Measurements from ENCODE around the gene IFT43.

IFT43 gene

DNA sequence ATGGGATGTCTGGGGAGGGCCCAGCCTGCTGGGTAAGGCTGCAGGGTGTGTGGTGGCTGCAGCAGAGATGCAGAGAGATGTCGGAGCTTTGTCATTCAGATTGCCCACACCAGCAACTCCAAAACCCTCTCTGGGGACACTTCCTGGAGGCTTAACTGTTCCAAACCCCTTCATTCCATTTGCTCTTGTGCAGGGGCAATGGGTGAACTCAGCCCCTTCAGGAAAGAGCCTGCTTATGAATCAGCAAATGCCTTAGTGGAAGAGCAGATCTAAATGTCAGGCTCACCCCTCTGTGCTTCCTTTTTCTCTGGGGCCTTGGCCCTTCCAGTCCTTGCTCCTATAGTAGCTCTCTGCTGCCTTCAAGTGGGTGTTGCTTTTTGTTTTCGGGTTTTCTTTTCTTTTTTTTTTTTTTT lies 129.5 kb downstream of the IFT43 start:
- DNase-seq = no peak

GRCh38 chr14:76117789-76118484 lies 132.4 kb downstream of the IFT43 start:
- DNase-seq = no peak

DNA sequence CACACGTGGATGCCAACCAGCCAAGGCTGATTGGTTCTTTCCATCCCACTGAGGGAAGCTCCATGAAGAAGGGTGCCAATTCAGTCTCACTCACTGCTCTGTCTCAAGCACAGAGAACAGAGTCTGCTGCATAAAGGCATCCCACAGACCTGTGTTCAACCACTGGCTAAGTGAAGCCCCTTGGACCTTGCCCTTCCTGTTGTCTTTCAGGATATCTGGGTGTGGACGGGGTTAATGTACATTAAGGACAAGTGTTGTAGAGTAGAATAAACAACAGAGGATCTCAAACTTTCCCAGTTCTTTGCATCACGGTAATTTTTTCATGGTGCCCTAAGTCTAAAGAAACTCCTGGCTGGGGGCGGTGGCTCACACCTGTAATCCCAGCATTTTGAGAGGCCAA lies 133.0 kb downstream of the IFT43 start:
- DNase-seq = no peak

DNA sequence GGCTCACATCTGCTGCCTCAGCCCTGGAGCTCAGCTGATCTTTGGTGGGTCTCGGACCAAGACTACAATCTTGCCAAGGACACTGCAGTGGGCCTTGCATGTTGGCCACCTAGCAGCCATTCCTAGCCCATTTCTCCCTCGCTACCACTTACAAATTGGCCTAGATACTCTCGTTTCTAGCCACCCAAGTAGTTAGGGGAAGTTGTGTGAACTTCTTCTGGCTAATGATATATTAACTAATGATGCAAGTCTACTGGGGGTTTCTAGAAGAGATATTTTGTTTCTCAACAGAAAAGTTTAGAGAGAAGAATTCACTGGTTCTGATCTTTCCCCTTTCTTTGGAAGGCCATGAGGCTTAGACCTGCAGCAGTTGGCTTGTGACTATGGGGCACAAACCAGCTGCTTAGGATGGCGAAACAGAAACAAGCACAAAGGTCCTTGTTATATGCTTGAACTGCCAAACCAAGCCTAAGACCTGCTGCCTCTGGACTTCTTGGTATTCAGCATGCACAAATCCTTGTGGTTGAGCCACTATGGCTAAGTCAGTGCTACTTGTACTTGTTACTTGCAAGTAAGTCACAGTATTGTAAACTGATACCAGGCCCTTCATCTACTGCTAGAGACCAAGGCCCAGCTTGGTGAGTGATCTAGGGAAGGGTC lies 135.7 kb downstream of the IFT43 start:
- no peak for DNase-seq

DNA sequence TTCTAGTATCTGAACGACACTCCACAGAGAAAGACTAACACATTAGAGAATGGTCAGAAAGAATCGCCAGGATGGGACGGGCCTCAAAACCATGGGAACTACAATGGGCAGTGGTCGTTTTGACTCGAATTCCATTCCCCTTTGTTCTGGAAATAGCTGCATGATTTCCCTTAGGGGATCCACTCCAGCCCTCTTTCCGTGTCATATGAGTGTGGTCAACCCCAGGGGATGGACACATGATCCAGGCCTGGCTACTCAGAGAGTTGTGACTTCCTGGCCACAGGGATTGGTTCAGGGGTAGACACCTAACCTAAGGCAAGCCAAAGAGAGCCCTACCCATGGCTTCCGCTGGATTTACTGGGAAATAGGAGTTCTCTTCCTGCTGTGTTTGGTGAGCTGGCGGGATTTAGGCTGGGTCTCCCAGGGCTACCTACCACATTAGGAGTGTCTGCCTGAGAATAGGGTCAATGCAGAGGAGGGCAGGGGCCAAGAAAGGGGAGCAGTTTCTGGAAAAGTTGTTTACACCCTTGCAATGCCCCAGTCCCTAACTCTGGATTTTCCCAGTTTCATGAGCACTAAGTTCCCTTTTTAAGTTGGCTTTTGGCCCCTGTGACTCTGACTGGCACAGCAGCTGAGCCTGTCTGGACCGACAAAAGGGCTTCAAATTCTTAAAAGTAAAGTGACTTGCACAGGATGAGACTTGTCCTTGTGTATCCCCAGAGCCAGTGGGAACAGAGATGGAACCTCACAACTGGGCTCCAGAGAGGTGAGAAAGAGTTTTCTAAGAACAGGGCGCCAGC lies 138.1 kb downstream of the IFT43 start:
- no peak for DNase-seq

DNA sequence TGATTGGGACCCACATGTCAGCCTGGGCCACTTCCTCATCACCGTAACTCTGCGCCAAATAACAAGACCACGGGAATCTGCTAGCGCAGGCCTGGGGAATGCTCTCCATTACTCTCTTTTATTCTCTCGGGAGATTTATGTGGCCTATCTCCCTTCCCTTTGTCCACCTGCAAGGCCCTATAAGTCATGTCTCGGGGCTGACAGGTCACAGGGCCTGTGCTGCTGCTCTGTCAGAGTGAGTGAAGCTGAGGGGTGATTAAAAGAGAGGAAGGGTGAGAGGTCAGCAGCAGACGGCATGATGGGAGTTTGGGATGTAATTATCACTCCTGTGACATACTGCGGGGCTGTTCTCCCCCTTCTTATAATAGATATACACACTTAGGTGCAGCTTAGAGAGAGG lies 139.9 kb downstream of the IFT43 start:
- no peak for DNase-seq

- DNase-seq = no peak
Measured at GRCh38 chr14:76126076-76126475, 140.5 kb downstream of the IFT43 start.

GRCh38 chr14:76129851-76130576 lies 144.5 kb downstream of the IFT43 start:
- no peak for DNase-seq

GRCh38 chr14:76131071-76131965 lies 145.8 kb downstream of the IFT43 start:
- DNase-seq = no peak

DNA sequence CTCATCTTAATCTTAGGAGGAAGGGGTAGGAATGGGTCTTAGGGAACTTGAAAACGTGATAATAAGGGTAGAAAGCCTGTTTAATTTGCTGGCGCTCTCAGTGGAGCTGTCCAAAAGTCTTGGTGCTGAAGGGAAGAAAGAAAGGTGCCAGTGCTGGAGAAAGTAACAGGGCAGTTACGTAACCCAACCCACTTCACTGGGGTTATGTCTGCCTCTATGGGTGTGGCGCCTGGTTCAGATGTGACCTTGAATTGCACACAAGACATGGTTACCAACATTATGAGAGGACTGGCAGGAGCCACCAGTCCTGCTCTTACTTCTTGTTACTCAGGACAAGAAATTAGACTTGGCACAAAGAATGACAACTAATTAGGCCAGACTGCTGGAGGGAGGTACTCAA lies 147.5 kb downstream of the IFT43 start:
- DNase-seq = no peak

All from left hindlimb (tissue), 1 donor.